CD4-positive, CD25-positive, alpha-beta regulatory T cell (primary cell): ENCODE measurements around the gene UQCR10. TPM values are rescaled to one million over a fixed set of nuclear protein-coding genes. Genes with fewer than 3 reads are reported as not detected.

Experiments
- ATAC-seq, 2 donors: fragments of 150-1000 bp; cut with Tn5 transposase; one replicate each; pipeline ENCODE4 v1.10.0; 2021; ENCODE audit warnings: low read depth in 2 of 2, moderate number of reproducible peaks in 2 of 2, moderate library complexity in 1 of 2
- DNase-seq, 3 donors: peaks; one replicate each; pipeline versions ENCODE4 v3.0.0 to v3.0.0-alpha.2; 2012 to 2022; ENCODE audit warnings: mixed read lengths in 1 of 3
- H3K27ac ChIP-seq: one replicate; pipeline ENCODE4 v1.7.0; 2013; ENCODE audit warnings: mild to moderate bottlenecking, low read length; ENCODE audit not compliant: insufficient read depth, poor library complexity, severe bottlenecking
- H3K27me3 ChIP-seq: one replicate; pipeline ENCODE4 v1.7.0; 2013; ENCODE audit warnings: low read length; ENCODE audit not compliant: control insufficient read depth, insufficient read depth
- H3K36me3 ChIP-seq: one replicate; pipeline ENCODE4 v1.7.0; 2013; ENCODE audit warnings: mild to moderate bottlenecking, low read length, moderate library complexity; ENCODE audit not compliant: control insufficient read depth, insufficient read depth
- H3K4me1 ChIP-seq: 2 replicates; pipeline ENCODE4 v1.7.0; 2013; ENCODE audit warnings: mild to moderate bottlenecking, low read length; ENCODE audit not compliant: insufficient read depth, control insufficient read depth, poor library complexity, severe bottlenecking
- H3K4me3 ChIP-seq: one replicate; pipeline ENCODE4 v1.7.0; 2013; ENCODE audit warnings: low read depth, mild to moderate bottlenecking, low read length, moderate library complexity
- H3K9me3 ChIP-seq, 2 experiments: 1 replicate in 1 of 2; 2 replicates in 1 of 2; pipeline ENCODE4 v1.7.0; 2013; ENCODE audit warnings: low read length in 2 of 2, mild to moderate bottlenecking in 1 of 2, moderate library complexity in 1 of 2; ENCODE audit not compliant: control insufficient read depth in 2 of 2
- H3K27ac Mint-ChIP-seq, 3 donors: one replicate each; pipeline ENCODE4 v1.8.0; 2020 to 2022; ENCODE audit warnings: mild to moderate bottlenecking in 3 of 3, mixed read lengths in 3 of 3, moderate library complexity in 2 of 3
- H3K27me3 Mint-ChIP-seq: one replicate; pipeline ENCODE4 v1.8.0; 2022; ENCODE audit warnings: mild to moderate bottlenecking, mixed read lengths
- H3K36me3 Mint-ChIP-seq: one replicate; pipeline ENCODE4 v1.8.0; 2020; ENCODE audit warnings: mixed read lengths
- H3K4me1 Mint-ChIP-seq, 4 donors: one replicate each; pipeline ENCODE4 v1.8.0; 2020 to 2022; ENCODE audit warnings: mixed read lengths in 4 of 4, mild to moderate bottlenecking in 1 of 4
- H3K4me3 Mint-ChIP-seq, 4 donors: one replicate each; pipeline ENCODE4 v1.8.0; 2020 to 2022; ENCODE audit warnings: mild to moderate bottlenecking in 4 of 4, mixed read lengths in 4 of 4, moderate library complexity in 3 of 4
- H3K9me3 Mint-ChIP-seq, 7 donors: one replicate each; pipeline ENCODE4 v1.8.0; 2020 to 2022; ENCODE audit warnings: mixed read lengths in 7 of 7, mild to moderate bottlenecking in 3 of 7, moderate library complexity in 2 of 7
- polyA plus RNA-seq, 4 donors: library from polyadenylated mRNA; unstranded; fragments of 300-500 nt; fragmentation: Illumina TruSeq; gene quantifications; one replicate each; pipeline ENCODE4 v1.2.3, GENCODE V29; 2021
- total RNA-seq: library from RNA; stranded (reverse); gene quantifications from one replicate; pipeline ENCODE4 v1.2.3, GENCODE V29; 2022

UQCR10 gene
- total and polyA plus RNA-seq, 5 donors from 2014 or later = 49.0 to 420 (median 329) TPM

GRCh38 chr22:29786031-29786430, 18.9 kb downstream of the UQCR10 start:
- Mint-ChIP-seq H3K27me3 (no peaks in the 10 kb centered on the region), H3K36me3 (peaks cover 24% of the 10 kb centered on the region), H3K9me3 (peaks cover 0 to 2% (median 0%) of the 10 kb centered on the region in 7 donors), H3K27ac (no peak overlapping the region), H3K4me1 (no peaks in the 10 kb centered on the region), H3K4me3 (no peak overlapping the region)
- Histone ChIP-seq H3K27ac (no peak overlapping the region), H3K36me3 (peaks cover 33% of the 10 kb centered on the region), H3K9me3 (no peaks in the 10 kb centered on the region), H3K27me3 (no peaks in the 10 kb centered on the region), H3K4me3 (no peak overlapping the region), H3K4me1 (no peaks in the 10 kb centered on the region)
- no peak for DNase-seq
- no peak for ATAC-seq

GRCh38 chr22:29787371-29787980, 20.3 kb downstream of the UQCR10 start:
- DNase-seq = no peak
- Mint-ChIP-seq H3K4me1 (no peaks in the 10 kb centered on the region), H3K27ac (no peak overlapping the region), H3K9me3 (peaks cover 0 to 2% (median 0%) of the 10 kb centered on the region in 7 donors), H3K27me3 (no peaks in the 10 kb centered on the region), H3K36me3 (peaks cover 24% of the 10 kb centered on the region), H3K4me3 (no peak overlapping the region)
- Histone ChIP-seq H3K4me1 (no peaks in the 10 kb centered on the region), H3K27me3 (no peaks in the 10 kb centered on the region), H3K4me3 (no peak overlapping the region), H3K9me3 (no peaks in the 10 kb centered on the region), H3K27ac (no peak overlapping the region), H3K36me3 (peaks cover 44% of the 10 kb centered on the region)
- no peak for ATAC-seq

- H3K27me3 ChIP-seq = no peaks in the 10 kb centered on the region
- H3K4me1 ChIP-seq = no peaks in the 10 kb centered on the region
- H3K27ac Mint-ChIP-seq = no peak overlapping the region
- no peaks in the 10 kb centered on the region for H3K27me3 Mint-ChIP-seq
- H3K4me1 Mint-ChIP-seq = no peaks in the 10 kb centered on the region
- no peak for ATAC-seq
- H3K9me3 Mint-ChIP-seq = peaks cover 0 to 2% (median 0%) of the 10 kb centered on the region in 7 donors
- peaks cover 55% of the 10 kb centered on the region for H3K36me3 ChIP-seq
- H3K36me3 Mint-ChIP-seq = peaks cover 24% of the 10 kb centered on the region
- H3K4me3 ChIP-seq = no peak overlapping the region
- DNase-seq = no peak
- H3K4me3 Mint-ChIP-seq = no peak overlapping the region
- H3K27ac ChIP-seq = no peak overlapping the region
- no peaks in the 10 kb centered on the region for H3K9me3 ChIP-seq
These were observed 21.4 kb downstream of the UQCR10 start for GRCh38 chr22:29788339-29789279.

- DNase-seq = no peak
- Histone ChIP-seq H3K9me3 (no peaks in the 10 kb centered on the region), H3K36me3 (peaks cover 66% of the 10 kb centered on the region), H3K27ac (no peak overlapping the region), H3K4me1 (no peaks in the 10 kb centered on the region), H3K27me3 (no peaks in the 10 kb centered on the region), H3K4me3 (no peak overlapping the region)
- peak overlapping the region in 1 of 3 donors; percentile 47 for H3K27ac Mint-ChIP-seq
- no peak for ATAC-seq
- no peaks in the 10 kb centered on the region for H3K4me1 Mint-ChIP-seq
- no peaks in the 10 kb centered on the region for H3K27me3 Mint-ChIP-seq
- H3K36me3 Mint-ChIP-seq = peaks cover 27% of the 10 kb centered on the region
- no peaks in the 10 kb centered on the region for H3K9me3 Mint-ChIP-seq
- H3K4me3 Mint-ChIP-seq = no peak overlapping the region
These were observed 22.9 kb downstream of the UQCR10 start for GRCh38 chr22:29790061-29790460.

GRCh38 chr22:29793396-29793795, 26.2 kb downstream of the UQCR10 start:
- Histone ChIP-seq H3K27me3 (no peaks in the 10 kb centered on the region), H3K27ac (no peak overlapping the region), H3K4me3 (no peak overlapping the region), H3K36me3 (peaks cover 84% of the 10 kb centered on the region), H3K9me3 (no peaks in the 10 kb centered on the region), H3K4me1 (no peaks in the 10 kb centered on the region)
- peaks cover 32% of the 10 kb centered on the region for H3K36me3 Mint-ChIP-seq
- H3K4me1 Mint-ChIP-seq = peaks cover 0 to 1% (median 0%) of the 10 kb centered on the region in 4 donors
- no peak for ATAC-seq
- H3K4me3 Mint-ChIP-seq = no peak overlapping the region
- no peaks in the 10 kb centered on the region for H3K27me3 Mint-ChIP-seq
- H3K9me3 Mint-ChIP-seq = no peaks in the 10 kb centered on the region
- no peak overlapping the region for H3K27ac Mint-ChIP-seq
- DNase-seq = no peak

GRCh38 chr22:29795663-29796062, 28.5 kb downstream of the UQCR10 start:
- H3K4me3 Mint-ChIP-seq = no peak overlapping the region
- no peaks in the 10 kb centered on the region for H3K27me3 ChIP-seq
- H3K4me1 ChIP-seq = no peaks in the 10 kb centered on the region
- H3K36me3 ChIP-seq = peaks cover 85% of the 10 kb centered on the region
- no peak overlapping the region for H3K4me3 ChIP-seq
- H3K27ac ChIP-seq = no peak overlapping the region
- H3K9me3 ChIP-seq = no peaks in the 10 kb centered on the region
- DNase-seq (no peak), ATAC-seq (no peak)
- H3K27me3 Mint-ChIP-seq = no peaks in the 10 kb centered on the region
- H3K36me3 Mint-ChIP-seq = peaks cover 27% of the 10 kb centered on the region
- H3K27ac Mint-ChIP-seq = no peak overlapping the region
- no peaks in the 10 kb centered on the region for H3K9me3 Mint-ChIP-seq
- peaks cover 0 to 6% (median 0%) of the 10 kb centered on the region in 4 donors for H3K4me1 Mint-ChIP-seq

GRCh38 chr22:29797351-29797750, 30.2 kb downstream of the UQCR10 start:
- no peak overlapping the region for H3K27ac ChIP-seq
- no peaks in the 10 kb centered on the region for H3K9me3 ChIP-seq
- Mint-ChIP-seq H3K9me3 (no peaks in the 10 kb centered on the region), H3K36me3 (peaks cover 38% of the 10 kb centered on the region), H3K4me3 (no peak overlapping the region), H3K27me3 (no peaks in the 10 kb centered on the region), H3K27ac (peak overlapping the region in 1 of 3 donors; percentile 78), H3K4me1 (peaks cover 0 to 6% (median 0%) of the 10 kb centered on the region in 4 donors)
- ATAC-seq (no peak), DNase-seq (peak in 1 of 3 donors; percentile 24)
- no peaks in the 10 kb centered on the region for H3K27me3 ChIP-seq
- no peaks in the 10 kb centered on the region for H3K4me1 ChIP-seq
- peaks cover 89% of the 10 kb centered on the region for H3K36me3 ChIP-seq
- H3K4me3 ChIP-seq = no peak overlapping the region
